ENCODE data around the gene GNL1. TPM values are rescaled to one million over a fixed set of nuclear protein-coding genes. Genes with fewer than 3 reads are reported as not detected.
A peak's percentile ranks its signal among the peaks of the same experiment; 100 is the strongest.

GNL1 gene, protein sequence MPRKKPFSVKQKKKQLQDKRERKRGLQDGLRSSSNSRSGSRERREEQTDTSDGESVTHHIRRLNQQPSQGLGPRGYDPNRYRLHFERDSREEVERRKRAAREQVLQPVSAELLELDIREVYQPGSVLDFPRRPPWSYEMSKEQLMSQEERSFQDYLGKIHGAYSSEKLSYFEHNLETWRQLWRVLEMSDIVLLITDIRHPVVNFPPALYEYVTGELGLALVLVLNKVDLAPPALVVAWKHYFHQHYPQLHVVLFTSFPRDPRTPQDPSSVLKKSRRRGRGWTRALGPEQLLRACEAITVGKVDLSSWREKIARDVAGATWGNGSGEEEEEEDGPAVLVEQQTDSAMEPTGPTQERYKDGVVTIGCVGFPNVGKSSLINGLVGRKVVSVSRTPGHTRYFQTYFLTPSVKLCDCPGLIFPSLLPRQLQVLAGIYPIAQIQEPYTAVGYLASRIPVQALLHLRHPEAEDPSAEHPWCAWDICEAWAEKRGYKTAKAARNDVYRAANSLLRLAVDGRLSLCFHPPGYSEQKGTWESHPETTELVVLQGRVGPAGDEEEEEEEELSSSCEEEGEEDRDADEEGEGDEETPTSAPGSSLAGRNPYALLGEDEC
- polyA plus RNA-seq (2012; ENCODE audit: missing spikeins) = 37.8 TPM

GRCh38 chr6:30556066-30556905, at the start of gene GNL1:
Gene GNL1, minus strand, starts transcription at chr6:30556489. Its CDS starts 286 bp downstream, at chr6:30556203.
- TF ChIP-seq POLR2A (IDR thresholded peaks at IDR 0.05; ENCODE audit: low read depth, low read length) = peak; percentile 45; the same call in 1 of the 2 replicates
- no peak; the same call in 1 of the 2 replicates for TF ChIP-seq POLR2AphosphoS5 (IDR thresholded peaks at IDR 0.05; ENCODE audit: low read depth, low read length)
- FAIRE-seq (peak; percentile 91), DNase-seq (ENCODE audit: insufficient read length) (peak; percentile 88)

- DNase-seq (ENCODE audit: insufficient read length) = no peak
- FAIRE-seq = no peak
- no peak for TF ChIP-seq POLR2AphosphoS5 (IDR thresholded peaks at IDR 0.05; ENCODE audit: low read depth, low read length)
- TF ChIP-seq TAF1 (IDR thresholded peaks at IDR 0.05; ENCODE audit: borderline replicate concordance, low read depth, low read length) = no peak
- TF ChIP-seq POLR2A (IDR thresholded peaks at IDR 0.05; ENCODE audit: low read depth, low read length) = no peak
These were observed 47.7 kb upstream of the GNL1 start for GRCh38 chr6:30603961-30604360.

DNA sequence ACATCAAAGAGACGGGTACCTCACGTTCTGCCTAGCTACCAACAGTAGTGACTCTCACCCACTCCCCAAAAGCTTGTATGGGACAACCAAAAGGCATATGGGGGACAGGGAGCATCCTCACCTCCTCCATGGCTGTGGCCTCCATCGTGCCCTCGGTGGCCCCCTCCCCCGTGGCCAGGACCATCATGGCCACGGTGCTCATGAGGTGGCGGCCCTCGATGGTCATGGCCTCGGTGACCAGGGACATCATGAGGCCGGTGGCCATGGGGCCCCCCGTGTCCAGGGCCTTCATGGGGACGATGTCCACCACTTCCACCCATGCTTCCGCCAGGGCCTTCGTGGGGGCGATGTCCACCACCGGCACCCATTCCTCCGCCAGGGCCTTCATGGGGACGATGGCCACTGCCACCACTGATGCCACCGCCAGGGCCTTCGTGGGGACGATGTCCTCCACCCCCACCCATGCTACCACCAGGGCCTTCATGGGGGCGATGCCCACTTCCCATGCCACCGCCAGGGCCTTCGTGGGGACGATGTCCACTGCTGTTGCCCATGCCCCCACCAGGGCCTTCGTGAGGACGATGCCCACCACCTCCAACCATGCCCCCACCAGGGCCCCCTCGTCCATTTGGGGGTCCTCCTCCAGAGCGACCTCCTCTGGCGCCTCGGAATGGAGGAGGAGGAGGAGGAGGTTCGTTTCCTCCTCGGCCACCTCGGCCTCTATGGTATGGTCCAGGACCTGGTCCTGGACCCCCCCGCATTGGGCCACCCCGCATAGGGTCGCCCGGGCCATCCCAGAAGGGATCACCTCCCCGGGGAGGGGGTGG, 45.7 kb upstream of the GNL1 start:
- TF ChIP-seq TAF1 (IDR thresholded peaks at IDR 0.05; ENCODE audit: borderline replicate concordance, low read depth, low read length) = no peak
- no peak for TF ChIP-seq POLR2AphosphoS5 (IDR thresholded peaks at IDR 0.05; ENCODE audit: low read depth, low read length)
- TF ChIP-seq POLR2A (IDR thresholded peaks at IDR 0.05; ENCODE audit: low read depth, low read length) = no peak
- no peak for FAIRE-seq
- DNase-seq (ENCODE audit: insufficient read length) = no peak

DNA sequence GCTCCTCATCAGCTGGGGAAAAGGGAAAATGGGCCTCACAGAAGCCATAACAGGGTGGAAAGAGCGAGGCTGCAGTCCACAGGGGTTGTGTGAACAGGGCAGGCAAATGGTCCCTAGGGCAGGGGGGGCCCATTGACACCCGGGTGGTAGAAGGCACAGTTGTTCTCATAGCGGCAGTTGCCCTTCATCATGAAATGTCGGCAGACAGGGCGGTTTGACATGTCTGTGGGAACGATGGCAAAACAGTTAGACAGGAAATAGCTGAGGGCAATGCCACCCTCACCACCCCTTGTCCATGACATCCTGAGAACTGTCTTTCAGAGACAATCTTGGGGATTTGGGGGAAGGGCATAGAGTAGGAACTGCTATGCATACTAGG, 45.1 kb upstream of the GNL1 start:
- DNase-seq (ENCODE audit: insufficient read length) = no peak
- no peak for TF ChIP-seq POLR2AphosphoS5 (IDR thresholded peaks at IDR 0.05; ENCODE audit: low read depth, low read length)
- TF ChIP-seq POLR2A (IDR thresholded peaks at IDR 0.05; ENCODE audit: low read depth, low read length) = no peak
- FAIRE-seq = no peak

GRCh38 chr6:30600451-30600961, 44.2 kb upstream of the GNL1 start:
- no peak for FAIRE-seq
- TF ChIP-seq TAF1 (IDR thresholded peaks at IDR 0.05; ENCODE audit: borderline replicate concordance, low read depth, low read length) (no peak), POLR2AphosphoS5 (IDR thresholded peaks at IDR 0.05; ENCODE audit: low read depth, low read length) (no peak), POLR2A (IDR thresholded peaks at IDR 0.05; ENCODE audit: low read depth, low read length) (no peak)
- no peak for DNase-seq (ENCODE audit: insufficient read length)

- TF ChIP-seq POLR2A (IDR thresholded peaks at IDR 0.05; ENCODE audit: low read depth, low read length) (no peak), POLR2AphosphoS5 (IDR thresholded peaks at IDR 0.05; ENCODE audit: low read depth, low read length) (no peak), TAF1 (IDR thresholded peaks at IDR 0.05; ENCODE audit: borderline replicate concordance, low read depth, low read length) (no peak)
- DNase-seq (ENCODE audit: insufficient read length) (no peak), FAIRE-seq (no peak)
These were observed 43.5 kb upstream of the GNL1 start for GRCh38 chr6:30599625-30600324.

DNA sequence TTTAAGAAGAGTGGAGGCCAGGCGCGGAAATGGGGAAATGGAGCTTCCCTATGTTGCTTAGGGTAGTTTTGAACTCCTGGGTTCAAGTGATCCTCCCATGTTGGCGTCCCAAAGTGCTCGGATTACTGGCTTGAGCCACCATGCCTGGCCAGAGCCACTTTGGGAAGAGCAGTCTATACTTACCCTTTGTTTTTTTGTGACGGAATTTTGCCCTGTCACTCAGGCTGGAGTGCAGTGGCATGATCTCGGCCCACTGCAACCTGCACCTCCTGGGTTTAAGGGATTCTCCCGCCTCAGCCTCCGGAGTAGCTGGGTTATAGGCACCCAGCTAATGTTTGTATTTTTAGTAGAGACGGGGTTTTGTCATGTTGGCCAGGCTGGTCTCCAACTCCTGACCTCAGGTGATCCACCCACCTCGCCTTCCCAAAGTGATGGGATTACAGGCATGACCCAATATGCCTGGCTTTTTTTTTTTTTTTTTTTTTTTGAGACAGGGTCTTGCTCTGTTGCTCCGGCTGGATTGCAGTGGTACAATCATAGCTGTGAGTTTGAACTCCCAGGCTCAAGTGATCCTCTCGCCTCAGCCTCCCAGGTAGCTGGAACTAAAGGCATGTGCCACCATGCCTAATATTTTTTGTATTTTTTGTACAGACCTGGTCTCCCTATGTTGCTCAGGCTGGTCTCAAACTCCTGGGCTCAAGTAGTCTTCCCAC, 42.8 kb upstream of the GNL1 start:
- DNase-seq (ENCODE audit: insufficient read length) (no peak), FAIRE-seq (no peak)
- TF ChIP-seq TAF1 (IDR thresholded peaks at IDR 0.05; ENCODE audit: borderline replicate concordance, low read depth, low read length) = no peak

DNA sequence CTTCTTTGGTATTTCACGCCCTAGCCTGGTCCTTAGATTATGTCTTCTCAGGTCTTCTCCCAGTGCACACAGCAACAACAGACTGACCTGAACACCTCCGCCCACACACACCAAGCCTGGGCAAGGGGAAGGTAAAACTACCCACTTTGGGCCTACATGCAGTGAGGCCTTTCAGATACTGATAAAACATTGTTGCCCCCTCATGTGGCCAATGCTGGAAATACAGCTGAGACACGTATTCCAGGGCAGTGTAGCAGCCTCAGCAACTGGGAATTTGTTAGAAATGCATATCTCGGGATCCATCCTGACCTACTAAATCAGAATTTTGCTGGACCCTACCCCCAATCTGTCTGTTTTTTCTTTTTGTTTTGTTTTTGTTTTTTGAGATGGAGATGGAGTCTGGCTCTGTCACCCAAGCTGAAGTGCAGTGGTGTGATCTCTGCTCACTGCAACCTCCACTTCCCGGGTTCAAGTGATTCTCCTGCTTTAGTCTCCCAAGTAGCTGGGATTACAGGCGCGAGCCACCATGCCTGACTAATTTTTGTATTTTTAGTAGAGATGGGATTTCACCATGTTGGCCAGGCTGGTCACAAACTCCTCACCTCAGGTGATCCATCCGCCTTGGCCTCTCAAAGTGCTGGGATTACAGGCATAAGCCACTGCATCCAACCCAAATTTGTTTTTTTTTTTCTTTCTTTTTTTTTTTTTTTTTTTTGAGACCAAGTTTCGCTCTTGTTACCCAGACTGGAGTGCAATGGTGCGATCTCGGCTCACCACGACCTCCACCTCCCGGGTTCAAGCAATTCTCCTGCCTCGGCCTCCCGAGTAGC, 41.2 kb upstream of the GNL1 start:
- FAIRE-seq = peak; percentile 86
- DNase-seq (ENCODE audit: insufficient read length) = peak; percentile 62

DNA sequence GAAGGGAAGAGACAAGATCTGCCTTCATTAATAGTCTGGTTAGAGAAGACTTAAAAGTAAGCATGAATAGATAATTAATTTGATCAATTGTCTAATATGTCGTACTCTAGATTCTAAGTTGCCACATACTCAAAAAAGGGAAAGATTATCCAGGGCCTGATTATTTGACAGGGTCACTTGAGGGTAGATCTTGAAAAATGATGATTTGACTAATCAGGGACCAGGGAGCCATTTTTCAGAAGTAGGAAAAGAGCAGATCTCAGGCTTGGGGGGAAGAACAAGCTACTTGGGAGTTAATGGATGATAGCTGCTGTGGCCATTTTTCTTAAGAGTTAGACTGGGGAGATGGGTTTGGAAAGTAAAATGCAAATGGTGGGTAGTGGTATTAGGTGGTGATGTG, 36.0 kb upstream of the GNL1 start:
- FAIRE-seq = no peak
- no peak for TF ChIP-seq TAF1 (IDR thresholded peaks at IDR 0.05; ENCODE audit: borderline replicate concordance, low read depth, low read length)
- no peak for TF ChIP-seq POLR2A (IDR thresholded peaks at IDR 0.05; ENCODE audit: low read depth, low read length)
- no peak for TF ChIP-seq POLR2AphosphoS5 (IDR thresholded peaks at IDR 0.05; ENCODE audit: low read depth, low read length)

More for the DNA sequence above, 36.0 kb upstream of the GNL1 start:
- DNase-seq (ENCODE audit: insufficient read length) = no peak

Measured in GM12892 (cell line).